ENCODE results near the gene METTL8.
A peak's percentile ranks its signal among the peaks of the same experiment; 100 is the strongest.
"Not testable (repeated sequence)": the region's sequence is repeated elsewhere in the genome, so short reads cannot be mapped to it uniquely, and the experiment has no call there.

The METTL8 gene

DNA sequence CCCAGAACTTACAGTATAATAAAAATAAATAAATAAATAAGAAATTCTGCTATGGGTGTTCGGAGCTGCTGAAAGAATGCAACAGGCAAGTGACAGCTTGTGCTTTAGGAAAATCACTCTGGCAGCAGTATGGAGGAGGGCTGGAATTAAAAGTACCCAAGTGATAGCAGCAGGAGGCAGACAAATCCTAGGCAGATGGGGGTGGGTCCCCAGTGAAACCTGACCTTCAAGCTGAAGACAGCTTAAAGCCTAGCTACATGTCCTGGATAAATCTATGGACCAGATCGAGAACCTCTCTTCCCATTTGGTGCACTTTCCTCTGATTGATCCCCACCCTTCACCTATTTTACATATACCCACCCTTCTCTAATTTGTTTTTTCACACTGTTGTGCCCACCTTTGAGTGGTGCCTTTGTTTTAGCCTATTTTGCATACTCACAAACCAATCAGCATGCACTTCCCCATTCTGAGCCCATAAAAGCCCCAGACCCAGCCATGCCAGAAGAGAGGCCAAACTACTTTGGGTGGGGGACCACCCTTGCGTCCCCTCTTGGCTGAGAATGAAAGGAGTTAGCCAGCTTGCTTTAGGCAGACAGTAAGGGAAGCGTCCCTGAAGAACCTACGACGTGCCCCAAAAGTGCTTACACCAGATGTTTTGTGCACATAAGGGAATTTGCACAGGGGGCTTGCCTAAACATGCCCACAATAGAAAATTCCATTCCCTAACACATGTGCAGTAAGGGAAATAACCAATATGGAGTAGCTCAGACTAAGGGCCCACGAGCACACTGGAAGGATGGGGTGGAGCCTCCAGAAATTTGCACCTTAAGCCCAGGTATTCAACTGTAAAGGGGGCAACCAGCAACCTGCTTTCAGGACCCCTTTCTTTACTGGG lies 3.0 kb downstream of the METTL8 start:
- no peak for DNase-seq

DNA sequence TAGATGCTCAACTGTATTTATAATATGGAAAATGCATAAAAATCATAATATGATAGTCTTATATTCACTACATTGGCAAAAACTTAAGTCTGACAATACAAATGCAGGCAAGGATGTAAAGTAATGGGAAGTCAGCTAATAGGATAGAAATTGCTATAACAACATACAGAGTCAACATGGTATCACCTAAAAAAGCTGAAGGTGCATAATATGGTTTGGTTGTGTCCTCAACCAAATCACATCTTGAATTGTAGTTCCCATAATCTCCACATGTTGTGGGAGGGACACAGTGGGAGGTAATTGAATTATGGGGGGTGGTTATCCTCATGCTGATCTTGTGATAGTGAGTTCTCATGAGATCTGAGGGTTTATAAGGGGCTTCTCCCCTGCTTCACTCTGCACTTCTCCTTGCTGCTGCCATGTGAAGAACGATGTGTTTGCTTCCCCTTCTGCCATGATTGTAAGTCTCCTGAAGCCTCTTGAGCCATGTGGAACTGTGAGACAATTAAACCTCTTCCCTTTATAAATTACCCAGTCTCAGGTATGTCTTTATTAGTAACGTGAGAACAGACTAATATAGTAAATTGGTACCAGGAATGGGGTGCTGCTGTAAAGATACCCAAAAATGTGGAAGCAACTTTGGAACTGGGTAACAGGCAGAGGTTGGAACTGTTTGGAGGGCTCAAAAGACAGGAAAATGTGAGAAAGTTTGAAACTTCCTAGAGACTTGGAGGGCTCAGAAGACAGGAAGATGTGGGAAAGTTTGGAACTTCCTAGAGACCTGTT lies 10.9 kb downstream of the METTL8 start:
- not testable (repeated sequence) for DNase-seq

DNA sequence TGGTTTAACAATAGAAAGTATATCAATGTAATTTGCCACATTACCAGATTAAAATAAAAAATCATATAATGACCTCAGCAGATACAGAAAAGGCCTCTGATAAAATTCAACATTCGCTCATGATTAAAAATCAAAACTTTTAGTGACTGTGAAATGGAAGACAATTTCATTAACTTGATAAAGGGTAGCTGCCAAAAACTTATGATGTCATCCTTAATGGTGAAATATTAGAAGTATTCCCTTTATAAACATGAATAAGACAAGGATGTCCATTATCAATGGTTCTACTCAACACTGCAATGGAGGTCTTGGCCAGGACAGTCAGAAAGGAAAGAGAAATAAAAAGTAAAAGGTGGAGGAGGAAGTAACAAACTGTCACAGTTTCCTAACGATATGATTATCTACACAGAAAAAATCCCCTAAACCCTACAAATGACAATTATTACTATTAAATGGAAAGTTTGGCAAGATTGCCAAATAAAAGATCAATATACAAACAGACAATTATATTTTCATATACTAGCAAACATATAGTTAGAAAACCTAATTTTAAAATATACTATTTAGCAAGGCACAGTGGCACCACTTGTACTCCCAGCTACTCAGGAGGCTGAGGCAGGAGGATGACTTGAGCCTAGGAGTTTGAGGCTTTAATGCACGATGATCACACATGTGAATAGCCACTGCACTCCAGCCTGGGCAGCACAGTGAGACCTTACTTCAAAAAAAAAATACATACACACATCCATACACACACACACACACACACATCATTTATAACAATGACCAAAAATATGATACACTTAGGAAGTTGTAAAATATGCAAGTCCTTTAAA lies 12.8 kb downstream of the METTL8 start:
- DNase-seq, result peak; percentile 34

DNA sequence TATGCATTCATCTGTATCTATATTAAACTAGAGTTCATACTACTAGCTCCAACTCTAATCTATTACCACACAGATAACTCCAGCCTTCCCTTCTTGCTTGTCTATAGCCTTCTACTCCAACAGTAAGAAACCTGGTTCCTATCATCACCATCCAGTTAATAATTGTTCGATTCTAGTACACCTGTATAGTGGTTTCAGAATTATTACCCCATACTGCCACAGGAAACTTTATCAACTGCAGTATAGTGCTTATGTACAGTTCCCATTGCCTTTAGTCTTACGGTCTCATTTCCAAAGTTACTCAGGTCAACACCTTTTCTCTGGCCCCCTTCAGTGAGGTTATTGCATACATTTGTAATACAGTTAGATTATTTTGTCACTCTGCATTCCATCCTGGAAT lies 14.5 kb downstream of the METTL8 start:
- DNase-seq, result no peak

DNA sequence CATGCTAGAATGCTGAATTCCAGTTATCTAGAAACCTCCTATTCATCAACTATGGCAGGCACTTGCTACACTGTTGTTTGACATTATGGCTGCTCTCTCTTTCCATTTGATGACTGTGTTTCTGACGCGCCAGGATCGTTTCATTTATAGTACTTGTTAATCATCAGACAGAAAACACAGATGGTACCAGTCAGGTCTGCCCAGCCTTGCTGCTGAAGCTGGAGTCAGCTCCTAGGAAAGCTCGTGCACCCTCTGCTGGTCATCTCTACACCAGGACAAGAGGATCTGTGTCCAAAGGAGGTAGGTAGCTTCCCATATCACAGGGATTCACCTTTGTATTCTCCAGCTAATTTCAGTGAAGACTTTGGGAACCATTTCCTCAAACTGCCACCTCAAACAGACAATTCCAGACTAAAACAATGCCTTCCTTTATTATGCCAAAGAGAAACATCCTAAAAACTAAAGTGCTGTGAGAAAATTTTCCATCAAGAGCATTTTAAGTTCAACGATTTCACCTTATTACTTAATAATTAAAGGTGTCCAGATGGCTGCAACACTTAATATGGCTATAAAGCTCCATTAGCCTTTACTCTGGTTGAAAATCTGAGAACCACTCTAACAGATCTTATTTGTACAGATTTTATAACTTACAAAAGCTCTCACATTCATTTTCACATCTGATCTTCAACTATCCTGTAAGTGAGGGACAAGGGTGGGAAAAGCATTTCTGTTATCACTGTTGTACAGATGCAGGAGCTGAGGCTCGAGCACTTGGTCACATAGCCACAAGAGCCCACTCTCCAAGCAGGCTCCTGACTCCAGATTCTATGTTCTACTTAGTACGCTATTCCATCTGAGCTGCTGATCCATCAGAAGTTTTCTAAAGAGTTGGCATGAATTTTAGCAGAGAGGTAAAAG lies 17.5 kb downstream of the METTL8 start:
- DNase-seq, result peak; percentile 88

DNA sequence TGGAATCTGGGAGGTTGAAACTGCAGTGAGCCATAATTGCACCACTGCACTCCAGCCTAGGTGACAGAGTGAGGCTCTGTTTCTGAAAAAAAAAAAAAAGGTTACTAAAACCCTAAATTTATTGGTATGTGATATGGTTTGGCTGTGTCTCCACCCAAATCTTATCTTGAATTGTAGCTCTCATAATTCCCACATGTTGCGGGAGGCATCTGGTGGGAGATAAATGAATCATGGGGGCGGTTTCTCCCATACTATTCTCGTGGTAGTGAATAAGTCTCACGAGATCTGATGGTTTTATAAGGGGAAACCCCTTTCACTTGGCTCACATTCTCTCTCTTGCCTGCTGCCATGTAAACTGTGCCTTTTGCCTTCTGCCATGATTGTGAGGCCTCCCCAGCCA lies 19.1 kb downstream of the METTL8 start:
- DNase-seq, result not testable (repeated sequence)

DNA sequence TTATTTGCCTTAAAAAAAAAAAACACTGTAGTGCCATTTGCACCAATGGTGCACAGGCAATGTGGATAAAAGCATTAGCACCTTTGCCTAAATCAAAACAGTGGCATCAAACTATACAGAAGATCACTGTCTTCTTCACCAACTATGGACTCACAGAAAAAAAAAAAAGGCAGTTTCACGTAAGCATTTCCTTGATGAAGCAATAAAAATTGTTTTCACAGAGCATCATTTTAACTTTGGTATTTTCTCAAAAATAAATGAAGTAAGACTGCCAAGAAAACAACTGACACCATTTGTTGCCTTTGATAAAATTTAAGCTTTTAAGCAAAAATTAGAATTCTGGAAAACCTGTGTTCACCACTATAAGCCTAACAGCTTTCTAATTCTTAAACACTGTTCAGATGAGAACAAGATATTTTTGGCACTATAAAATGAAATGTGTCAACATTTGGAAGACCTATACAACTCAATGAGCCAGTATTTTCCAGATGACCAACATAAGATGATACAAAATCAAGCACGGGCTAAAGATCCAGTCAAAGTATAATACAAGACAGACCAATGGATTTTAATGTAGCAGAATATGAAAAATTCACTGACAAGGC lies 21.1 kb downstream of the METTL8 start:
- DNase-seq, result no peak

DNA sequence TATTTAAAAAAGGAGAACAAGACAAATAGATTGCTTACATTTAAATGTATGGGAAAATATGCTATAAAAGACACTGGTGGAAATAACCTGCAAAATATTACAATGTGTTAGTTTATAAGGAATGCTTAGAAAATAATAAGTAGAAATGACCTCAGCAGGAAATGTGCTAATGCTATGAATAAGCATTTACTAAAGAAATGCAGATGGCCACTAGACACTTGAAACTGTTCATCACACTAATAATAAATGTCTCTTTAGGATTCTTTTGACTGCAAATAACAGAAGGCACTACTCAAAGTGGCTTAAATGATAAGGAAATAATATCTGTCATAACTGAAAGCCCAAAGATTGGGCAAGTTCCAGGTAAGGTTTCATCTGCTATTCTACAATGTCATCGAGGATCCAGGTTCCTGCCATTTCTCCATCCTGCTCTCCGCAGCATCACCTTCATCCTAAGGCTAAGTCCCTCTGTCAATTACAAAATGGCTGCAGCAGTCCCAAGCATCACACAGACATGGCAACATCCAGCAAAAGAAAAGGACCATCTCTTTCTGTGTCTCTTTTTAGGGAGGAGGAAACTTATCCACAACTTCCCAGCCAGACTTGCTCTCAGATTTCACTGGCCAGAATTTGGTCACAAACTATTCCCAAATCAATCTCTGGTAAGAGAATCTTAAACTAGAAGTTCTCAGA lies 21.9 kb downstream of the METTL8 start:
- no peak for DNase-seq

DNA sequence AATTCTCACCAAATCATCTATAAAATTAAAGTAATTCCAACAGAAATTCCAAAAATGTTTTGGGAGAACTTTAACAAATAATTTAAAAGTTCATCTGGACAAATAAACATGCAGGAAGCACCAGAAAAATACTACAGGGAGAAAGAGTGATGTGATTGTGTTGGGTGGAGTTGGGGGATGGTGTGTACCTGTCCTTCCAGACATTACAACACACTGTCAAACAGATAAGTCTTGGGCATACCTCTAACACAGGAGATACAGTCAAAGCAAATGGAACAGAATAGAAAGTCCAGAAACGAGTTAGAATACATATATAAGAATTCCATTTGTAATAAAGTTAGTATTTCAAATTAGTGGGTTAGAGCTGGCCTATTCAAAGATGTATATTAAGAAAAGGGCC lies 22.6 kb downstream of the METTL8 start:
- DNase-seq, result no peak

DNA sequence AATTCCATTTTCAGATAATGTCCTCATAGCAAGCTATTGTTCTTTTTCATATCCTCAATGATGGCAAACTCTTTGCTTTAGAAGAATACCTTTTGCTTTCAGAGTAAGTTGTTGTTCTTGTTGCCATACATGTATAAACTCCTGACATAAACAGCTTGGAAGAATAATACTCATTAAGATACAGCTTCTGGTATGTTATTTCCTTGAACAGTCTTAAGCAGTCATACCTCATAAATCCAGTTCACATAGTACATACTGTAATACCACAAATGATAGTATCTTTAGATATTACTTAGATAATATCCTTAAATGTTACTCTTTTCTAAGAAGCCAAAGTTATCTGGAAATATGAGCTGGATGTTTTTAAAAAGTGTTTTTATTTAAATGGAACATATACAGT lies 23.2 kb downstream of the METTL8 start:
- no peak for DNase-seq

DNA sequence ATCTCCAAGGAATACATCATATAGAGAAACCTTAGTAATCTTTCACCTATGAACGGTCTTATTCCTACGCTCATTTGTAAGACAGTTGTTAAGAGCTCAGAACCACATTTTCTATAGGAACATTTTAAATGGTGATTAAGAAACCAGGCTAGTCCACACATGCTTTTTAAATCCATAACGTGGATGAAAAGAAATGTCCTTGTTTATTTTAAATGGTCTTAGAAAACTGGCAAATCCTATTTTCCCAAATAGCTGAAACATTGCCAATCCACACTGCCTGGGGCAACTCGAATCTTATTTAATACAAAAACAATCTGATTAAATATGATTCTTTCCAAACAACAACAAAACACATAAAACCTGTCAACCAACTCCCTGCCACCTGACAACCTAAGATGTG lies 23.7 kb downstream of the METTL8 start:
- no peak for DNase-seq

DNA sequence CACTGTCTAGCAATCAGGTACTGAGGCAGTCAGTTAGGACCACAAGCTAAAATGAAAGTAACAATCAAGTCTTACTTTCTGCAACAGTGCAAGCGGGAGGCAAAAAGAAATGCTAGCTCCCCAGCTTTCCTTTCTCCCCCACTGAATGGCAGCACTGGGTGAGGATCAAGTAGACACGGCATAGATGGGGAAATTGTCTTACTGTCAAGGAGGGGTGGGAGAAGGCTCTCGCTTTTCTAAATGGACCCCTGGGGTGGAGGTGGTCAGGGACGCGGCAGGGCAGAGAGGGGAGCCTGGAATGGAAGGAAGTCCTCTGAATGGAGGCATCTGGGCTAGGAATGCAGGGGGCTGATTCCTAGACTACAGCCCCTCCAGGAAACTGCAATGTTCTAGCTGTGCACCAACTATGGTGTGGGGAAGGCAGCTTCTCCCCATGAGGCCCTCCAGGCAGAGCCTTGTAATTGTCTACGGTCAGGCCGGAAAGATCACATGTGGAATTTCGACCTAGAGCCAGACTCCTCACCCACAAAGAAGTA lies 24.3 kb downstream of the METTL8 start:
- DNase-seq, result no peak

DNA sequence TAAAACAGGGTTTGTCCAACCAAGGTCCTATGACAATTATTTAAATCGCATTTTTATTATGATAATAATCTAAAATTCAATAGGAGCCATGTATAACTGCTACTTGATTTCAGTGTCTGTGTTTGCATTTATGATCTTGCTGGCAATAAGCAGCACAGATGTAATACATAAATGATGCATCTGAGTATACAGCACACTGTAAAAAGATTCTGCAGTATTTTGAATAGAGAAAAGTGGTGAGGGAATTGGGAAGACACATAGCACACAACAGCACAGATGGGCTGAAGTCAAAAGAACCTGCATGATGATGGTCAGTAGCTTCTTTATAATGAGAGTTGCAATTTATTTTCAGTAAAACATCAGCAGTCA lies 26.1 kb downstream of the METTL8 start:
- DNase-seq, result no peak

DNA sequence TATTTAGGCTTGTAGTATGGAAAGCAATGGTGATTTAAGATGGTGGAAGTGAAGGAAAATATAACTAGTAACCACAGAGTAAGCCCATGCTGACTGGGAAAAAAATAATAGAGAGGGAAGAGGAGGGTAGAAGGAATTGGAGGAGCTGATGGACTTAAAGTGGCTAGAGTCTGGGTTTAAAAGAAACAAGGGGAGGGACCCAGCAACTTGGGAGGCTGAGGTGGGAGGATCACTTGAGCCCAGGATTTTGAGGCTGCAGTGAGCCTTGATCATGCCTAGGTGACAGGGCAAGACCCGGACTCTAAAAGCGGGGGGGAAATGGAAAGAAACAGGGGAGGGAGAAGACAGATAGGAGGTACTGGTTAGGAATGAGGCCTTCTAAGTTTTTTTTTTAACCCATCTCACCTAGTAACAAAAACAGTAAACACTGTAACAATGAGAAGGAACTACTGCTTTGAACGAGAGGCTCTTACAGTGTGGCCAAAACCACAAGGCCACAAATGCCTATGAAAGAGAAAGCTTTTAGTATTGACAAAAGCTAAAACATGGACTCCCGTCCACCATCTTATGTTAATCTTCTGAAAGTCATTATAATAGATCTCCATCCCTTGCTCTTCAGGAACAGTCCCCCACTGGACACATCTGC lies 26.6 kb downstream of the METTL8 start:
- DNase-seq, result no peak

DNA sequence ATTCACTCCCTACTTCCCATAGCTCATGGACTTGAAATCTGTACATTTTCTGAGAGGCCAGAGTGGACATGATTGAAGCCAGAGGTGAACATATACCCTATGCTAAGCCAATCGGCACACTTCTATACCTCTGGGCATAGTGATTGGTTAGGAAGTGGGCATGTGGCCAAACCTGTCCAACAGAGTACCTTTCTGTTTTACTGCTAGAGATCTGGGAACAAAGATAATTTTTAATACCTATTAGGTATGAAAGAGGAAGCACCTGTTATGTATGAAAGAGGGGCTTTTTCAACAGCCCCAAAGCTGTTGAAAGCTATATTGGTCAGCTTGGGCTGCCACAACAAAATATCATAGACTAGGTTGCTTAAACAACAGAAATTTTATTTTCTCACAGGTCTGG lies 27.7 kb downstream of the METTL8 start:
- no peak for DNase-seq

DNA sequence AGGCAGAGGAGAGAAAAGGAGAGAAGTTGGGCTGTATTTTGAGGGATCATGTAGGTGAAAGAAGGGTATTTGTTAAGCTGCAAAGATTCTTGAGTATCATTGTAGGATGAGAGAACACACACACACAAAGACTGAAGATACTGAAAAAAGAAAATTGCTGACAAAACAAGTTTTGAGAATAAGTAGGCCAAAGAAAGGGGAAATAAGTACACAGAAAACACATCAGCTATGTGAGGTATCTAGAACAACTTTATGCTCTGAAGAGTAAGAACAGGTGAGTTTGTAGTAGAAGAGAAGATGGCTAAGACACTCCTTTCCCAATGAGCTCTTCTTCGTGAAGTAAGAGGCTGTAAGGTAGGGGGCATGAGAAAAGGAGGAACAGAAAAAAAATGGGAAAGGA lies 28.2 kb downstream of the METTL8 start:
- DNase-seq, result no peak

DNA sequence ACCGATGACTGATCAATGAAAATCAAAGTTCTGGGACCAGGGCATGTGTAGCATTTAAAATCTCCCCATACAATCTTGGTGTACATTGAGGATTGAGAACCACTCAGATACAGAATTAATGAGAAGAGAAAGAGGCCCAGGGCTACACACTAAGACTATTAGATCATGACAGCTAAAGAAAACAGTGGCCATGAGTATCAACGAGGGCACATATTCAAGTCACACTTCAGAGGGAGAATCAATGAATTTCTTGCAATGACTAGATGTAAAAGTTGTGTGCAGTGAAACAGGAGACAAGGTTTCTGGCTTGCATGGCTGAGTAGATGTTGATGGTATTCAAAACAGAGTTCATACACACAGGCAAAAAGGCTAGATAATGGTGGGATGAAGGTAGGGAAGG lies 29.1 kb downstream of the METTL8 start:
- DNase-seq, result no peak

DNA sequence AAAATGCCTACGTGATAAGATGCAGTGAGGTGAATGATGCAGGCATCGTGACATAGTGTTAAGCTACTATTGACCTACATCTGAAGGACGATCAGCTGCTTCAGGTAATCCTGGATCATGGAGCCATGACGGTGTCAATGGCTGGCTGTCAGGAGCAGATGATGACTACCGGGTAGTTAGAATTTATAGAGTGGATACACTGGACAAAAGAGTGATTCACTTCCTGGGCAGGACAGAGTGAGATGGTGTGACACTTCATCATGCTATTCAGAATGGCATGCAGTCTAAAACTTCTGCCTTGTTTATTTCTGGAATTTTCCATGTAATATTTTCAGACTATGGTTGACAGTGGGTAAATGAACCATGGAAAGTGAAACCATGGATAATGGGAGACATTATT lies 29.5 kb downstream of the METTL8 start:
- no peak for DNase-seq

DNA sequence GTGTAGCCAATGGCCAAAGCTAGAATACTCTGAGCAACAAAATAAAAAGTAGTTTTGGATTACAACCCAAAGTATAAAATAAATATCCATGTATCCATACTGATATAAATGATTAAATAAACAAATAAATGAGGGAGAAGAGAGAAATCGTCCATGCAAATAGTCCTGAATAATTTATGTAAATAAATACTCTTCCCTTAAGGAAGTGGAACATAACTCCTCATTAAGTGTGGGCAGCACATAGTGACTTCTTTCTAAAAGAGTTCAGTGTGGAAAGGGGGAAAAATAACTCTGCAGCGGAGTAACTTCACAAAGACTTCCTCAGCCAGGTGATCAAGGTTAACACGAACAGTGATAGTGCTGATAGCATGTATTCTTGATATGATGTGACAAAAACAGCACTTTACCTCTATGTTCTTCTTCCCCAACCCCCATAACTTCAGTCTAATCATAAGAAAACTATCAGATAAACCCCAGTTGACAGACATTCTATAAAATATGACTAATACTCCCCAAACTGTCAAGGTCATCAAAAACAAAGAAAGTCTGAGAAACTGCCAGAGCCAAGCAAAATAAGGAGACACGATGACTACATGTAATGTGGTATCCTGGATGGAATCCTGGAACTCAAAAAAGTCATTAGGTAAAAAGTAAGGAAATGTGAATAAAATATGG lies 30.7 kb downstream of the METTL8 start:
- peak; percentile 61 for DNase-seq

DNA sequence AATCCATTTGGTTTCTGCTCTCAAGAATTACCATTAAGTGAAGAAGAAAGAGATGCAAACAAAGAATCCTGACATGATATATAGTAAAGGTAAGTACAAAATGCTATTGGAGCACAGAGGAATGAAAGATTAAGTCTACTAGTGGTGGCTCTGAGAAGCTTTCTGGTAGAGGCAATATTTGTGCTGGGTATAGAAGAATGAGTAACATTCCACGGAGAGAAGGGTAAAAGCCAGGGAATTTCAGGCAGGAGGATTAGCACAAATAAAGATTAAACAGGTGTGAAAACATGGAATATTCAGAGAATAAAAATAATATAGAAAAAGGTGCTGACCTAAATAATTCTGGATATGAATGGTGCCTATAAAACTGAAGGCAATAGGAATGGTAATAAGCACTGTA lies 31.8 kb downstream of the METTL8 start:
- DNase-seq, result no peak

Data from activated CD4-positive, alpha-beta T cell treated with anti-CD3 and anti-CD28 coated beads, Interleukin-10, Interleukin-2, amounts not matched to agents 100 ng/mL and 50 ng/mL, durations not matched to agents 16 hours and 8 hours (primary cell).